ENCODE data around the gene SORCS2.

GRCh38 chr4:7239101-7239820 is 46.9 kb downstream of the SORCS2 start:
- TF ChIP-seq GATA2 (IDR thresholded peaks at IDR 0.05; ENCODE audit: low read depth, low read length): no peak
- no peak for TF ChIP-seq GATA3 (IDR thresholded peaks at IDR 0.05; ENCODE audit: low read depth, low read length)

All from SH-SY5Y (cell line).